HEK293T (cell line): Measurements from ENCODE around the gene ZNF324.
"Not testable (repeated sequence)": the region's sequence is repeated elsewhere in the genome, so short reads cannot be mapped to it uniquely, and the experiment has no call there.

Experiments used
- ARNT ChIP-seq: fragments of 450-650 bp; IDR thresholded peaks from 2 replicates; pipeline ENCODE4 v1.6.1; 2017; ENCODE audit warnings: mild to moderate bottlenecking
- BHLHE40 ChIP-seq: fragments of 450-650 bp; IDR thresholded peaks from 2 replicates; pipeline ENCODE4 v1.6.1; 2016; ENCODE audit warnings: mild to moderate bottlenecking, moderate library complexity, borderline replicate concordance
- CTBP1 ChIP-seq: fragments of 450-650 bp; IDR thresholded peaks from 2 replicates; pipeline ENCODE4 v1.6.1; 2016; ENCODE audit warnings: borderline replicate concordance
- ELF4 ChIP-seq: fragments of 450-650 bp; IDR thresholded peaks from 2 replicates; pipeline ENCODE4 v1.6.1; 2017; ENCODE audit warnings: antibody characterized with exemption
- FOXA1 ChIP-seq: fragments of 450-650 bp; IDR thresholded peaks from 2 replicates; pipeline ENCODE4 v1.6.1; 2016; ENCODE audit warnings: mild to moderate bottlenecking
- FOXK2 ChIP-seq: fragments of 450-650 bp; IDR thresholded peaks from 2 replicates; pipeline ENCODE4 v1.6.1; 2016; ENCODE audit warnings: mild to moderate bottlenecking
- FOXM1 ChIP-seq: fragments of 450-650 bp; IDR thresholded peaks from 2 replicates; pipeline ENCODE4 v1.6.1; 2017; ENCODE audit warnings: mild to moderate bottlenecking, borderline replicate concordance
- PKNOX1 ChIP-seq: fragments of 450-650 bp; IDR thresholded peaks from 2 replicates; pipeline ENCODE4 v1.6.1; 2016
- SP1 ChIP-seq: fragments of 450-650 bp; IDR thresholded peaks from 2 replicates; pipeline ENCODE4 v1.6.1; 2017
- SUZ12 ChIP-seq: fragments of 450-650 bp; IDR thresholded peaks from 2 replicates; pipeline ENCODE4 v1.6.1; 2016; ENCODE audit warnings: mild to moderate bottlenecking

- not testable (repeated sequence) for TF ChIP-seq ARNT, FOXM1, SUZ12, ELF4, BHLHE40, FOXK2, SP1, FOXA1, CTBP1, PKNOX1
These were observed 40.8 kb downstream of the ZNF324 start for GRCh38 chr19:58507602-58508223.
